ENCODE measurements around the gene IL10RB.

DNA sequence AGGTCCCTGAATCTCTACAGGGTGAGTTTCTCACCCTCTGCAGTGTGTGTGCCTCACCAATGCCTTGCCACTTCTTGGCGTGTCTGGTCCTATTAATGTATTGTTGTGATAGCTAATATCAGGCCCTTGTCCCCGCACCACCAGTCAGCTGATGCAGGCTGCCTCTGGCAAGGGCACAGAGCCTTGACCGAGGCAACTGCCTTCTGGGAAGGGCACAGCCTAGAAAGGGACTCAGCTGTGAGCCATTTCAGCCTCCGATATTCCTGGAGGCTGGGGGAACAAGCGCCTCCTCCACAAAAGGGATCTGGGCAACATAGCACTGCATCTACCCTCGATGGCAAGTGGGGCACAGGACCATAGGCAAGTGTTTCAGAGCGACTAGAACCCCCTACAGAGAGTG lies 27.0 kb downstream of the IL10RB start:
- TF ChIP-seq, protein P1, sequence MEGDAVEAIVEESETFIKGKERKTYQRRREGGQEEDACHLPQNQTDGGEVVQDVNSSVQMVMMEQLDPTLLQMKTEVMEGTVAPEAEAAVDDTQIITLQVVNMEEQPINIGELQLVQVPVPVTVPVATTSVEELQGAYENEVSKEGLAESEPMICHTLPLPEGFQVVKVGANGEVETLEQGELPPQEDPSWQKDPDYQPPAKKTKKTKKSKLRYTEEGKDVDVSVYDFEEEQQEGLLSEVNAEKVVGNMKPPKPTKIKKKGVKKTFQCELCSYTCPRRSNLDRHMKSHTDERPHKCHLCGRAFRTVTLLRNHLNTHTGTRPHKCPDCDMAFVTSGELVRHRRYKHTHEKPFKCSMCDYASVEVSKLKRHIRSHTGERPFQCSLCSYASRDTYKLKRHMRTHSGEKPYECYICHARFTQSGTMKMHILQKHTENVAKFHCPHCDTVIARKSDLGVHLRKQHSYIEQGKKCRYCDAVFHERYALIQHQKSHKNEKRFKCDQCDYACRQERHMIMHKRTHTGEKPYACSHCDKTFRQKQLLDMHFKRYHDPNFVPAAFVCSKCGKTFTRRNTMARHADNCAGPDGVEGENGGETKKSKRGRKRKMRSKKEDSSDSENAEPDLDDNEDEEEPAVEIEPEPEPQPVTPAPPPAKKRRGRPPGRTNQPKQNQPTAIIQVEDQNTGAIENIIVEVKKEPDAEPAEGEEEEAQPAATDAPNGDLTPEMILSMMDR (IDR thresholded peaks at IDR 0.05), result no peak
- no peak for TF ChIP-seq EP300 (IDR thresholded peaks at IDR 0.05)

Measured in sigmoid colon (tissue), 4 donors.